IPS DF 6.9 (cell line): ENCODE data around the gene IPO5.

Experiments
- DNase-seq: peaks from one replicate; pipeline ENCODE4 v3.0.0-alpha.2; 2013; ENCODE audit warnings: low read depth, low spot score
- H3K27ac ChIP-seq: one replicate; pipeline ENCODE4 v1.5.1; 2013; ENCODE audit warnings: low read length, control low read depth
- H3K27me3 ChIP-seq: 2 replicates; pipeline ENCODE4 v1.6.1; 2013; ENCODE audit warnings: mild to moderate bottlenecking, low read length; ENCODE audit not compliant: control insufficient read depth, insufficient read depth
- H3K36me3 ChIP-seq: 2 replicates; pipeline ENCODE4 v1.6.1; 2013; ENCODE audit warnings: low read length; ENCODE audit not compliant: control insufficient read depth, insufficient read depth
- H3K4me1 ChIP-seq: 2 replicates; pipeline ENCODE4 v1.6.1; 2013; ENCODE audit warnings: low read length; ENCODE audit not compliant: control insufficient read depth, insufficient read depth
- H3K4me3 ChIP-seq: 2 replicates; pipeline ENCODE4 v1.5.1; 2013; ENCODE audit warnings: mild to moderate bottlenecking, low read length
- H3K9me3 ChIP-seq: 2 replicates; pipeline ENCODE4 v1.6.1; 2013; ENCODE audit warnings: low read length, inconsistent platforms; ENCODE audit not compliant: control insufficient read depth, insufficient read depth
- WGBS: extraction: QIAGEN DNeasy Blood & Tissue Kit; methylation state at CpG from one replicate; pipeline ENCODE4 v1.1.7; 2013; ENCODE audit warnings: mixed read lengths, missing lambda C conversion rate; ENCODE audit not compliant: insufficient read length, insufficient coverage; 5-methylcytosine and 5-hydroxymethylcytosine counted together

IPO5 gene

DNA sequence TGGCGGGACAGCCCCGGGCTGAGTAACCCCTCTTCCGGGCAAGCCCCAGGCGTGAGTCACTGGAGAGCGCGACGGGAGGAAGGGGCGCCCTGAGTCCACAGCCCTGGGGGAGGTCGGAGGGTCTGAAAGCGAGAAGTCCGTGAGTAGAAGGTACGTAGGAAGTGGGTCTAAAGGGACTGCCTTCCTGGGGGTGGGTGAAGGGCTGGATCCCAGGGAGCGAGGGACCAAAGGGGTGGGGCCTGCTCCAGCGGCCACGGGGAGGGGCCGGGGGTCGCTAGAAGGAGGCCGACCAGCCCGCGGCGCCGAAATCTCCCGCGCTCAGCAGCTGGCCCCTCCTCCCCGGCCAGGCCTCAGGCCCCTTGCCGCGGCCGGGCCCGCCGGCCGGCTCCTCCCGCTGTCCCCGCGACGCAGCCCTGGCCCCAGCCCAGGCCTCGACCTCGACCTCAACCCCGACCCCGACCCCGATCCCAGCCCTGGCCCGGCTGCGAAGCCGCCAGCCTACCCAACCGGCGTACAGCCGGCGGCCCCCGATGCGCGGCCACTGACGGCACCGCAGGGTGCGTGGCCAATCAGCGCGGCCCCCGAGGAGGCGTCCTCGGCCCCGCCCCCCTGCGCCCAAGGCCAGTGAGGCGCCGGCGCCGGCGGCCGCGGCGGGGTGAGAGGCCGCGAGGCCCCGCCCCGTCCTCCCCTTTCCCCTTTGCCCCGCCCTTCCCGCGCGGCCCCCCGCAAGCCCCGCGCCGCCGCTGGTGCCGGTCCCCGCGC, 22.6 kb downstream of the IPO5 start:
- Histone ChIP-seq H3K27ac (no peak overlapping the region), H3K4me1 (no peaks in the 10 kb centered on the region), H3K27me3 (no peaks in the 10 kb centered on the region), H3K9me3 (no peaks in the 10 kb centered on the region), H3K4me3 (peak overlapping the region; percentile 91; the same call in 1 of the 2 replicates), H3K36me3 (no peaks in the 10 kb centered on the region)
- DNase-seq, result peak; percentile 64
- WGBS, result no CpG with 5 or more reads among the region's 84 CpGs

- H3K27ac ChIP-seq, result no peak overlapping the region
- no peak for DNase-seq
- no CpG with 5 or more reads among the region's 79 CpGs for WGBS
- no peaks in the 10 kb centered on the region for H3K9me3 ChIP-seq
- H3K27me3 ChIP-seq, result no peaks in the 10 kb centered on the region
- peak overlapping the region; percentile 91 for H3K4me3 ChIP-seq
- H3K36me3 ChIP-seq, result 0 out of 2 replicates have a peak, but pooled peaks cover under 1% of the 10 kb centered on the region
- no peaks in the 10 kb centered on the region for H3K4me1 ChIP-seq
These were observed 23.4 kb downstream of the IPO5 start for GRCh38 chr13:97976610-97977521.

GRCh38 chr13:97977982-97978381, 24.5 kb downstream of the IPO5 start:
- peak overlapping the region; percentile 91; the same call in 1 of the 2 replicates for H3K4me3 ChIP-seq
- no CpG with 5 or more reads among the region's 7 CpGs for WGBS
- H3K9me3 ChIP-seq, result no peaks in the 10 kb centered on the region
- 0 out of 2 replicates have a peak, but pooled peaks cover 2% of the 10 kb centered on the region for H3K36me3 ChIP-seq
- DNase-seq, result no peak
- H3K27ac ChIP-seq, result no peak overlapping the region
- H3K27me3 ChIP-seq, result no peaks in the 10 kb centered on the region
- H3K4me1 ChIP-seq, result no peaks in the 10 kb centered on the region

DNA sequence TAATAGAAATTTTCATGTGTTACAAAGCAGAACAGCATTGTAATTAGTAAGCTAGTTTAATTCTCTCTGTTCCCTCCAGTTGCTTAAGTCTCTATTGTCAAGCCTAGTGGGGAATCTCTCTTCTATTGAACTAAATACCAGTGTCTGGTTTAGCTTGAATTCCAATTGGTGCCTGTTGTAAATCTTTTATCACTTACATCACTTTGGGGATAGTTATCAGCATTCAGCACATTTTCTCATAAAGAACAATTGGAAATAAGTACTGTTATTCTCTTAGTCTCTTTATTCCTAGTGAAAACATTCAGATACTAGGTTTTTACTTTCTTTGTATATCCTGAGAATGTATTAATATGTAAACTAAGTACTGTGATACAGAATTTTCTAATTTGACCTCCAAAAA, 25.2 kb downstream of the IPO5 start:
- Histone ChIP-seq H3K4me1 (no peaks in the 10 kb centered on the region), H3K36me3 (0 out of 2 replicates have a peak, but pooled peaks cover 2% of the 10 kb centered on the region), H3K9me3 (no peaks in the 10 kb centered on the region), H3K27me3 (no peaks in the 10 kb centered on the region), H3K27ac (no peak overlapping the region), H3K4me3 (no peak overlapping the region; the same call in 1 of the 2 replicates)
- no peak for DNase-seq

- DNase-seq, result no peak
- no peak overlapping the region for H3K27ac ChIP-seq
These were observed 25.6 kb downstream of the IPO5 start for GRCh38 chr13:97979051-97979450.

DNA sequence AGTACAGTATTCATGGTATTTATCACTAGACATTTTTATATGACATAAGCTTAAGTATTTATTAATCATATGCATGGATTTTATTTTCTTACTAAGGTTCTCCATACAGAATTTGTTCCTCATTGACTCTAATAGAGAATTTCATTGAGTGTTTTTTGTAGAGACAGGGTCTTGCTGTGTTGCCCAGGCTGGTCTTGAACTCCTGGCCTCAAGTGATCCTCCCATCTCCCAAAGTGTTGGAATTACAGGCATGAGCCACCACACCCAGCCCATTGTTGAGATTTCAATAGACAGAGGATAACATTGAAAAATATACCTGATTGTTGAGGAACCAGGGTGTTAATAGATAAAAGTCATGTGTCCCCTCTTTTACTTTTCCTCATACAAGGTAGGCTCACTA, 26.1 kb downstream of the IPO5 start:
- Histone ChIP-seq H3K4me1 (no peaks in the 10 kb centered on the region), H3K9me3 (no peaks in the 10 kb centered on the region), H3K36me3 (0 out of 2 replicates have a peak, but pooled peaks cover 2% of the 10 kb centered on the region), H3K27ac (no peak overlapping the region), H3K4me3 (no peak overlapping the region), H3K27me3 (no peaks in the 10 kb centered on the region)
- DNase-seq, result no peak

More at GRCh38 chr13:97979051-97979450, 25.6 kb downstream of the IPO5 start:
- no peak overlapping the region for H3K4me3 ChIP-seq
- no CpG with 5 or more reads among the region's 5 CpGs for WGBS
- no peaks in the 10 kb centered on the region for H3K4me1 ChIP-seq
- 0 out of 2 replicates have a peak, but pooled peaks cover 2% of the 10 kb centered on the region for H3K36me3 ChIP-seq
- no peaks in the 10 kb centered on the region for H3K9me3 ChIP-seq
- no peaks in the 10 kb centered on the region for H3K27me3 ChIP-seq

- Histone ChIP-seq H3K4me3 (no peak overlapping the region), H3K27ac (no peak overlapping the region), H3K9me3 (no peaks in the 10 kb centered on the region), H3K4me1 (no peaks in the 10 kb centered on the region), H3K36me3 (peaks cover 14% of the 10 kb centered on the region; the same call in 1 of the 2 replicates), H3K27me3 (no peaks in the 10 kb centered on the region)
- no peak for DNase-seq
These were observed 28.8 kb downstream of the IPO5 start for GRCh38 chr13:97982286-97982685.

DNA sequence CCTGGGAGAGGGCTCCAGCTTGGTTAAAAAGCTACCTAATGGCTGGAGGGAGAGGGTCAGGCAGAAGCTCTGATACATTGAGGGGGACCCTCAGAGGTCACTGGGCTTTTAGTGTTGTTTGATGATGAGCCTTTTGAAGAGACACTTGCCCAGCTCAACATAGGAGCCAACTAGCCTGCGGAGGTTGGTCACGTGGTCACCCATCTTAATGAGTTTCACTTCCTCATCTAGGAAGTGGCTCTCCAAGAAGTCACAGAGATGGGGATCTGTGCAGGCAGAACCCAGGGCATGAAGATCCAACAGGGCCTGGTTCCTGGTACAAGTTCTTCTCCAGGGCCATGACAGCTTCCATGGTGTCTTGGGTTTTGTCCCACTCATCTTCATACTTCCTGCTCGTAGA, 33.4 kb downstream of the IPO5 start:
- no peak for DNase-seq
- Histone ChIP-seq H3K27ac (no peak overlapping the region), H3K36me3 (peaks cover 28% of the 10 kb centered on the region; the same call in 1 of the 2 replicates)

GRCh38 chr13:97999653-98000052, 46.2 kb downstream of the IPO5 start:
- Histone ChIP-seq H3K36me3 (peaks cover 36% of the 10 kb centered on the region), H3K27me3 (no peaks in the 10 kb centered on the region), H3K4me3 (no peak overlapping the region), H3K4me1 (no peaks in the 10 kb centered on the region), H3K27ac (no peak overlapping the region), H3K9me3 (no peaks in the 10 kb centered on the region)
- no CpG with 5 or more reads among the region's 2 CpGs for WGBS
- no peak for DNase-seq

More for the DNA sequence above, 33.4 kb downstream of the IPO5 start:
- no peaks in the 10 kb centered on the region for H3K27me3 ChIP-seq
- no CpG with 5 or more reads among the region's 3 CpGs for WGBS
- no peaks in the 10 kb centered on the region for H3K9me3 ChIP-seq
- no peaks in the 10 kb centered on the region for H3K4me1 ChIP-seq
- no peak overlapping the region for H3K4me3 ChIP-seq

DNA sequence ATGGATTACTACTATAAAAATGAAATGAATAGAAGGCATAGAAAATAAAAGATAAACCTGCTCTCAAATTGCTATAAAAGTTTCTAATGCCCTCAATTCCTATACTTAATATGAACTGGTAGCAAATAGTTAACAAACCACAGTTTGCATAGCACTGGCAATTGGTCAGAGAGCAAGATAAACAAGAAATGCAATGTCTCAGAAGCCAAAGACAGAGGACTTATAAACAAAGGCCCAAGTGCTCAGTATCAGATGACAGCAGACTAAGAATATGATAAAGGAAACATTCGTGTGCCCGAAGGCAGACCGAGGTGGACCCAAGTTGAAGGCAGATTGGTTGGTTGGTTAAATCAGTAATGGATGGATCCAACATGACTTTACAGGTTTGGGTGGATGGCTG, 50.6 kb downstream of the IPO5 start:
- H3K4me1 ChIP-seq, result no peaks in the 10 kb centered on the region
- H3K9me3 ChIP-seq, result no peaks in the 10 kb centered on the region
- no peak for DNase-seq
- no peak overlapping the region for H3K27ac ChIP-seq
- WGBS, result no CpG with 5 or more reads among the region's 3 CpGs
- H3K36me3 ChIP-seq, result peaks cover 45% of the 10 kb centered on the region
- H3K4me3 ChIP-seq, result no peak overlapping the region
- no peaks in the 10 kb centered on the region for H3K27me3 ChIP-seq
